ENCODE results near the gene ORC6.

ORC6 gene

GRCh38 chr16:46714797-46715591, 25.5 kb downstream of the ORC6 start:
- H3K4me3 ChIP-seq (ENCODE audit: low read depth in 1 of 2, low read length in 1 of 2), result no peak overlapping the region
- peaks cover 18 to 20% of the 10 kb centered on the region in 2 experiments for H3K4me1 ChIP-seq (ENCODE audit: control insufficient read depth in 1 of 2, insufficient read depth in 1 of 2, low read depth in 1 of 2, low read length in 1 of 2)
- TF ChIP-seq CTCF (IDR thresholded peaks at IDR 0.05), result no peak
- no peaks in the 10 kb centered on the region for H3K36me3 ChIP-seq
- no peaks in the 10 kb centered on the region for H3K27me3 ChIP-seq
- H3K27ac ChIP-seq, result no peak overlapping the region
- H3K9me3 ChIP-seq, result no peaks in the 10 kb centered on the region

DNA sequence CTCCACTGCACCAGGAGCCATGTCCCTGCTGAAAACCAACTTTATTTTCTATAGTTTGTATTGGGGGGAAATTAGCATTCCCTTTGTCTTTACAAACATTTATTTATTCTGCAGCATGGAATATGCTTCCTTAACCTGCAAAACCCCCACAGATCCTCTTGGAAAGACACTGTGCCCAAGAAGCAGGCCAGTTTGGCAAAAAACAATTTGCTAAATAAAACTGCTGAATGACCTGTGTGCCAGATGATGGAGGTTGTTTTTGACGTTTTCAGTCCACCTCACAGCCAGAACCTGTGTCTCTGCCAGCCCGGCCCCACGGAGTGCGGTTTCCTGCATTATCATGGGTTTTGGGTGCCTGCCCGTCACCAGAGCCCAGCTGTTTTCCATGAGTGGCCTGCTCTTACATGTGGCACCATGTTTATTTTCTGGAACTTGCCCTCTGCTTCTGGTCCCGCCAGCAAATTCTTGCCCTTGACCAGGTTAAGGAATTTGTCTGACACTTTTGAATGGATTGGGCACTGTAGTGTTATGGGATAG, 26.4 kb downstream of the ORC6 start:
- H3K4me3 ChIP-seq (ENCODE audit: low read depth in 1 of 2, low read length in 1 of 2), result no peak overlapping the region
- no peaks in the 10 kb centered on the region for H3K36me3 ChIP-seq
- no peak for TF ChIP-seq CTCF (IDR thresholded peaks at IDR 0.05)
- H3K9me3 ChIP-seq, result no peaks in the 10 kb centered on the region
- H3K4me1 ChIP-seq (ENCODE audit: control insufficient read depth in 1 of 2, insufficient read depth in 1 of 2, low read depth in 1 of 2, low read length in 1 of 2), result peaks cover 18 to 20% of the 10 kb centered on the region in 2 experiments
- no peak overlapping the region for H3K27ac ChIP-seq
- no peaks in the 10 kb centered on the region for H3K27me3 ChIP-seq

GRCh38 chr16:46717692-46718091, 28.2 kb downstream of the ORC6 start:
- Histone ChIP-seq H3K4me3 (ENCODE audit: low read depth in 1 of 2, low read length in 1 of 2) (no peak overlapping the region), H3K36me3 (no peaks in the 10 kb centered on the region), H3K27ac (no peak overlapping the region), H3K27me3 (no peaks in the 10 kb centered on the region), H3K9me3 (no peaks in the 10 kb centered on the region), H3K4me1 (ENCODE audit: control insufficient read depth in 1 of 2, insufficient read depth in 1 of 2, low read depth in 1 of 2, low read length in 1 of 2) (peaks cover 4 to 7% of the 10 kb centered on the region in 2 experiments)
- no peak for TF ChIP-seq CTCF (IDR thresholded peaks at IDR 0.05)

DNA sequence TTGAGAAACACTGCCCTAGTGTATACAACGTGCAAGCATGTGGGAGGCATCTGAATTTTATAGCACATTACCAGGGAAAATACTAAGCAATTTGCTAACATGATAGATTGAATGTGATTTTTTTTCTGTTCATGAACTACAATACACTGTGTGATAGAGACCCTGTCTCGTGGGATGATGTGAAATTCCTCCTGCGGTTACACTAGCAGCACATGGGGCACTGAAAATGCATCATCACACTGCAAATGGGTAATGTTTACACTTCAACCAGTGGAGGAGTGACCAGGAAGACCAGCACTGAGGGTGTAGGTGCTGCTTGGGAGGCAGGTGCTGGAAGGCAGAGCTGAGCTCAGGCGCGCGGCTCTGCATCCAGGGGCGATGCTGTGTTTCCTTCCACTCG, 28.8 kb downstream of the ORC6 start:
- Histone ChIP-seq H3K27me3 (no peaks in the 10 kb centered on the region), H3K36me3 (no peaks in the 10 kb centered on the region), H3K4me3 (ENCODE audit: low read depth in 1 of 2, low read length in 1 of 2) (no peak overlapping the region), H3K4me1 (ENCODE audit: control insufficient read depth in 1 of 2, insufficient read depth in 1 of 2, low read depth in 1 of 2, low read length in 1 of 2) (peaks cover 1 to 2% of the 10 kb centered on the region in 2 experiments), H3K27ac (no peak overlapping the region), H3K9me3 (no peaks in the 10 kb centered on the region)
- TF ChIP-seq CTCF (IDR thresholded peaks at IDR 0.05), result no peak

DNA sequence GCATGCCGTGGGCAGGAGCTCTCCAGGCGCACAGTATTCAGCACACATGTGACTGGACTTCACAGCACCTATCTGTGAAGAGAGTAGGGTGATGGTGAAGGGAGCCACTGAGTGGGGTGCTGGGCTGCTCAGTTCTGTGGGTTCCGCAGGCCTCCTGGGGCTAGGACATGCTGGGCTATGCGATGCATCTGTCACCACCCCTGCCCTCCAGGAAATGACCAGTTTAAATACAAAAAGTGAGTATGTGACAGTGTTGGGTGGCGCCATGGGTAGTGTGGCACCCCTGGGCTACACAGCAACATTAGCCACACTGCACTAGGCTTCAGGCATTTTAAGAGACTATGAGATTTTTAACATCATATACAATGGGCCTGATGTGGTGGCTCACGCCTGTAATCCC, 30.1 kb downstream of the ORC6 start:
- Histone ChIP-seq H3K36me3 (no peaks in the 10 kb centered on the region), H3K4me3 (ENCODE audit: low read depth in 1 of 2, low read length in 1 of 2) (no peak overlapping the region), H3K4me1 (ENCODE audit: control insufficient read depth in 1 of 2, insufficient read depth in 1 of 2, low read depth in 1 of 2, low read length in 1 of 2) (no peaks in the 10 kb centered on the region), H3K27ac (no peak overlapping the region), H3K9me3 (no peaks in the 10 kb centered on the region), H3K27me3 (no peaks in the 10 kb centered on the region)
- TF ChIP-seq CTCF (IDR thresholded peaks at IDR 0.05), result no peak
